HCT116 (cell line): ENCODE measurements around the gene TTF1. TPM values are rescaled to one million over a fixed set of nuclear protein-coding genes. Genes with fewer than 3 reads are reported as not detected.
A peak's percentile ranks its signal among the peaks of the same experiment; 100 is the strongest.

Experiments
- ATAC-seq: fragments of 200-7000 bp; cut with Tn5 transposase; 2 replicates; pipeline ENCODE4 v1.9.1; 2020; ENCODE audit warnings: mild to moderate bottlenecking, moderate library complexity
- BruUV-seq: library from RNA; stranded (reverse); fragments of 400-500 nt; replicated peaks from 2 replicates; lab custom pipeline; 2021; lab: Mats Ljungman, UMichigan
- CTCF ChIA-PET: fragments of 300-600 bp; sonication (Branson Sonifier 250); formaldehyde crosslinking; loops from one replicate; lab custom pipeline; 2021; ENCODE audit warnings: antibody characterized with exemption; lab: Charles Lee
- POLR2A ChIA-PET: fragments of 300-600, 350-600 bp; sonication (Branson Sonifier 250); formaldehyde crosslinking; loops from one replicate; lab custom pipeline; 2021; ENCODE audit warnings: antibody characterized with exemption; lab: Charles Lee
- RAD21 ChIA-PET, 2 experiments: fragments of 300-600 bp; sonication (Branson Sonifier 250); formaldehyde crosslinking; loops; one replicate each; lab custom pipeline; 2023; ENCODE audit warnings: low total read pairs in 2 of 2; ENCODE audit not compliant: uncharacterized antibody in 2 of 2, unreplicated experiment in 2 of 2, low non-redundant PET in 1 of 2; lab: Charles Lee
- DNase-seq: peaks from one replicate; pipeline ENCODE4 v3.0.0-alpha.2; 2010; ENCODE audit warnings: low read depth, low spot score
- H2AFZ ChIP-seq: fragments of 200-600 bp; shearing (Covaris generic), sonication (generic); 2 replicates; pipeline ENCODE4 v1.6.1; 2017; ENCODE audit warnings: low read depth, mixed run types, mixed read lengths, antibody characterized with exemption, low read length; ENCODE audit not compliant: poor library complexity, severe bottlenecking
- H3K27ac ChIP-seq: 2 replicates; pipeline ENCODE4 v1.5.1; 2012; ENCODE audit warnings: low read depth, low read length
- H3K27me3 ChIP-seq: fragments of 200-600 bp; sonication (generic); 2 replicates; pipeline ENCODE4 v1.6.1; 2016; ENCODE audit warnings: mixed run types, low read length, mixed read lengths; ENCODE audit not compliant: insufficient read depth
- H3K36me3 ChIP-seq, 2 experiments: fragments of 200-500 bp in 1 of 2; fragments of 200-600 bp in 1 of 2; sonication (Bioruptor generic) in 1 of 2; sonication (generic) in 1 of 2; 2 replicates each; pipeline versions ENCODE4 v1.5.1 to v1.6.1; 2014 to 2016; ENCODE audit warnings: low read length in 2 of 2, inconsistent platforms in 1 of 2, mixed read lengths in 1 of 2, mixed run types in 1 of 2; ENCODE audit not compliant: insufficient read depth in 2 of 2, control insufficient read depth in 1 of 2
- H3K4me1 ChIP-seq, 2 experiments: fragments of 200-600 bp in 1 of 2; sonication (generic) in 1 of 2; 2 replicates each; pipeline versions ENCODE4 v1.5.1 to v1.6.1; 2012 to 2017; ENCODE audit warnings: low read length in 2 of 2, inconsistent platforms in 1 of 2, mild to moderate bottlenecking in 1 of 2, mixed read lengths in 1 of 2, mixed run types in 1 of 2, moderate library complexity in 1 of 2; ENCODE audit not compliant: insufficient read depth in 2 of 2, control insufficient read depth in 1 of 2
- H3K4me2 ChIP-seq: fragments of 200-600 bp; sonication (generic); 2 replicates; pipeline ENCODE4 v1.6.1; 2017; ENCODE audit warnings: mixed run types, low read length, mixed read lengths
- H3K4me3 ChIP-seq, 2 experiments: fragments of 200-600 bp in 1 of 2; sonication (generic) in 1 of 2; replicated peaks in 1 of 2; 2 replicates each; pipeline ENCODE4 v1.5.1; 2011 to 2016; ENCODE audit warnings: low read length in 2 of 2, control low read depth in 1 of 2, low read depth in 1 of 2, mild to moderate bottlenecking in 1 of 2, mixed read lengths in 1 of 2, mixed run types in 1 of 2
- H3K79me2 ChIP-seq: fragments of 200-600 bp; sonication (generic); 2 replicates; pipeline ENCODE4 v1.6.1; 2017; ENCODE audit warnings: mild to moderate bottlenecking, mixed run types, low read length, moderate library complexity, mixed read lengths; ENCODE audit not compliant: insufficient read depth
- H3K9ac ChIP-seq: fragments of 200-600 bp; sonication (generic); 2 replicates; pipeline ENCODE4 v1.6.1; 2016; ENCODE audit warnings: low read length, mixed read lengths
- H3K9me2 ChIP-seq: fragments of 200-600 bp; sonication (generic), shearing (Covaris generic); 2 replicates; pipeline ENCODE4 v1.6.1; 2017; ENCODE audit warnings: mixed run types, mild to moderate bottlenecking, moderate library complexity; ENCODE audit not compliant: insufficient read depth
- H3K9me3 ChIP-seq, 2 experiments: fragments of 200-500 bp in 1 of 2; fragments of 200-600 bp in 1 of 2; sonication (Bioruptor generic) in 1 of 2; sonication (generic) in 1 of 2; 2 replicates each; pipeline ENCODE4 v1.6.1; 2014 to 2017; ENCODE audit warnings: low read length in 2 of 2, mixed read lengths in 2 of 2, inconsistent platforms in 1 of 2, low read depth in 1 of 2, mild to moderate bottlenecking in 1 of 2, mixed run types in 1 of 2, moderate library complexity in 1 of 2; ENCODE audit not compliant: control insufficient read depth in 1 of 2, insufficient read depth in 1 of 2
- H4K20me1 ChIP-seq: fragments of 200-600 bp; sonication (generic), shearing (Covaris generic); 2 replicates; pipeline ENCODE4 v1.6.1; 2017; ENCODE audit warnings: mixed run types, mild to moderate bottlenecking, moderate library complexity; ENCODE audit not compliant: insufficient read depth
- CBX3 ChIP-seq: IDR thresholded peaks from 2 replicates; pipeline ENCODE4 v1.6.1; 2012; ENCODE audit warnings: low read depth
- ELF1 ChIP-seq: IDR thresholded peaks from 2 replicates; pipeline ENCODE4 v1.6.1; 2012; ENCODE audit warnings: low read depth, borderline replicate concordance
- EZH2 ChIP-seq: fragments of 200-600 bp; sonication (generic); IDR thresholded peaks from 2 replicates; pipeline ENCODE4 v1.6.1; 2017; ENCODE audit warnings: antibody characterized with exemption, mixed run types
- JUND ChIP-seq: IDR thresholded peaks from 2 replicates; pipeline ENCODE4 v1.6.1; 2012
- POLR2AphosphoS5 ChIP-seq: IDR thresholded peaks from 2 replicates; pipeline ENCODE4 v1.6.1; 2011; ENCODE audit warnings: mild to moderate bottlenecking, low read depth, low read length, moderate library complexity
- RAD21 ChIP-seq: IDR thresholded peaks from 2 replicates; pipeline ENCODE4 v1.6.1; 2012; ENCODE audit warnings: low read depth, mild to moderate bottlenecking
- REST ChIP-seq: IDR thresholded peaks from 2 replicates; pipeline ENCODE4 v1.6.1; 2012; ENCODE audit warnings: low read depth
- SIN3A ChIP-seq: IDR thresholded peaks from 2 replicates; pipeline ENCODE4 v1.6.1; 2012; ENCODE audit warnings: low read depth
- ZBTB33 ChIP-seq: IDR thresholded peaks from 2 replicates; pipeline ENCODE4 v1.6.1; 2011; ENCODE audit warnings: mild to moderate bottlenecking, low read length, moderate library complexity; ENCODE audit not compliant: insufficient replicate concordance; ENCODE audit errors: extremely low read depth
- ZNF274 ChIP-seq: fragments of 200-500 bp; sonication (Bioruptor generic); IDR thresholded peaks from 2 replicates; pipeline ENCODE4 v1.6.1; 2014; ENCODE audit warnings: mild to moderate bottlenecking, low read depth, low read length, inconsistent platforms
- intact Hi-C: fragments of 100-400 bp; cut with micrococcal nuclease; formaldehyde crosslinking; loops from 2 replicates; pipeline ENCODE4 v1.10.0; 2022
- total RNA-seq: library from RNA; stranded (reverse); gene quantifications from one replicate; pipeline ENCODE4 v1.2.1, GENCODE V29; 2021; ENCODE audit not compliant: unreplicated experiment

The TTF1 gene
- total RNA-seq, 1 experiment from 2014 or later, result 14.5 TPM

- Histone ChIP-seq H3K9me3 (no peaks in the 10 kb centered on the region), H3K27ac (no peak overlapping the region), H3K36me3 (peaks cover 0 to 8% of the 10 kb centered on the region in 2 experiments; a peak in 3 of 4 replicates), H3K4me2 (peak overlapping the region; percentile 88), H3K9ac (peak overlapping the region; percentile 83; the same call in 1 of the 2 replicates), H4K20me1 (no peaks in the 10 kb centered on the region), H3K27me3 (no peaks in the 10 kb centered on the region)
- CTCF ChIA-PET, result no interaction called here
- no peak for TF ChIP-seq ZNF274
- no peak for TF ChIP-seq EZH2
- TF ChIP-seq SIN3A, result no peak
- no peak for TF ChIP-seq ZBTB33
- no peak for TF ChIP-seq JUND
- no peak for TF ChIP-seq POLR2AphosphoS5
- no peak for TF ChIP-seq ELF1
- TF ChIP-seq CBX3, result no peak
- TF ChIP-seq REST, result no peak
- TF ChIP-seq RAD21, result no peak
- TF ChIP-seq, all 23 proteins: peak for 0
- H3K79me2 ChIP-seq, result peaks cover 37% of the 10 kb centered on the region
- no peaks in the 10 kb centered on the region for H3K9me2 ChIP-seq
- POLR2A ChIA-PET, result no interaction called here
- intact Hi-C loops, result loop anchor here (2.0 kb wide), 1 partner anchor 52 kb away; the partner anchor contains the start of gene SETX
- DNase-seq, result no peak
- peak overlapping the region; percentile 92 to 94 for H3K4me3 ChIP-seq
- peaks cover 23 to 40% of the 10 kb centered on the region in 2 experiments for H3K4me1 ChIP-seq
- H2AFZ ChIP-seq, result peak overlapping the region; percentile 59
- BruUV-seq, result no TSS peak
- RAD21 ChIA-PET, result no interaction called here
- ATAC-seq, result no peak
These were observed 556 bp upstream of the TTF1 start for GRCh38 chr9:132407196-132407595.
